ENCODE data around the gene MYO10.

Gene MYO10

GRCh38 chr5:16757146-16757545 lies 178.9 kb downstream of the MYO10 start:
- no peak for DNase-seq (ENCODE audit: low read depth, low spot score)
- Histone ChIP-seq H3K9me3 (ENCODE audit: insufficient read depth, low read length) (no peaks in the 10 kb centered on the region), H3K4me1 (ENCODE audit: insufficient read depth, insufficient read length) (no peaks in the 10 kb centered on the region), H3K27me3 (ENCODE audit: insufficient read depth, insufficient read length) (no peaks in the 10 kb centered on the region), H3K9ac (ENCODE audit: insufficient read length, low read depth) (no peak overlapping the region), H3K36me3 (ENCODE audit: insufficient read depth, insufficient read length, low read length) (peaks cover 36% of the 10 kb centered on the region), H3K4me3 (ENCODE audit: insufficient read length, low read depth) (no peak overlapping the region)
- no peak for TF ChIP-seq SUZ12 (IDR thresholded peaks at IDR 0.05; ENCODE audit: extremely low read depth, insufficient read depth, insufficient read length)
- no peak for TF ChIP-seq YY1 (IDR thresholded peaks at IDR 0.05; ENCODE audit: insufficient read depth, insufficient read length)
- no peak for TF ChIP-seq ZNF274 (IDR thresholded peaks at IDR 0.05; ENCODE audit: low read depth, low read length)

GRCh38 chr5:16756692-16757091 lies 179.4 kb downstream of the MYO10 start:
- no peak overlapping the region for H3K4me3 ChIP-seq (ENCODE audit: insufficient read length, low read depth)
- no peak for DNase-seq (ENCODE audit: low read depth, low spot score)
- no peak for TF ChIP-seq YY1 (IDR thresholded peaks at IDR 0.05; ENCODE audit: insufficient read depth, insufficient read length)
- TF ChIP-seq ZNF274 (IDR thresholded peaks at IDR 0.05; ENCODE audit: low read depth, low read length) = no peak
- TF ChIP-seq SUZ12 (IDR thresholded peaks at IDR 0.05; ENCODE audit: extremely low read depth, insufficient read depth, insufficient read length) = no peak
- no peaks in the 10 kb centered on the region for H3K27me3 ChIP-seq (ENCODE audit: insufficient read depth, insufficient read length)
- H3K36me3 ChIP-seq (ENCODE audit: insufficient read depth, insufficient read length, low read length) = peaks cover 33% of the 10 kb centered on the region
- no peak overlapping the region for H3K9ac ChIP-seq (ENCODE audit: insufficient read length, low read depth)
- no peaks in the 10 kb centered on the region for H3K9me3 ChIP-seq (ENCODE audit: insufficient read depth, low read length)
- no peaks in the 10 kb centered on the region for H3K4me1 ChIP-seq (ENCODE audit: insufficient read depth, insufficient read length)

GRCh38 chr5:16755641-16756040 lies 180.4 kb downstream of the MYO10 start:
- Histone ChIP-seq H3K9me3 (ENCODE audit: insufficient read depth, low read length) (no peaks in the 10 kb centered on the region), H3K9ac (ENCODE audit: insufficient read length, low read depth) (no peak overlapping the region), H3K36me3 (ENCODE audit: insufficient read depth, insufficient read length, low read length) (peaks cover 26% of the 10 kb centered on the region), H3K27me3 (ENCODE audit: insufficient read depth, insufficient read length) (no peaks in the 10 kb centered on the region), H3K4me1 (ENCODE audit: insufficient read depth, insufficient read length) (no peaks in the 10 kb centered on the region), H3K4me3 (ENCODE audit: insufficient read length, low read depth) (no peak overlapping the region)
- no peak for DNase-seq (ENCODE audit: low read depth, low spot score)
- TF ChIP-seq YY1 (IDR thresholded peaks at IDR 0.05; ENCODE audit: insufficient read depth, insufficient read length) (no peak), ZNF274 (IDR thresholded peaks at IDR 0.05; ENCODE audit: low read depth, low read length) (no peak), SUZ12 (IDR thresholded peaks at IDR 0.05; ENCODE audit: extremely low read depth, insufficient read depth, insufficient read length) (no peak)

- TF ChIP-seq YY1 (IDR thresholded peaks at IDR 0.05; ENCODE audit: insufficient read depth, insufficient read length) (no peak), SUZ12 (IDR thresholded peaks at IDR 0.05; ENCODE audit: extremely low read depth, insufficient read depth, insufficient read length) (no peak), ZNF274 (IDR thresholded peaks at IDR 0.05; ENCODE audit: low read depth, low read length) (no peak)
- H3K27me3 ChIP-seq (ENCODE audit: insufficient read depth, insufficient read length) = no peaks in the 10 kb centered on the region
- H3K4me3 ChIP-seq (ENCODE audit: insufficient read length, low read depth) = no peak overlapping the region
- H3K36me3 ChIP-seq (ENCODE audit: insufficient read depth, insufficient read length, low read length) = peaks cover 23% of the 10 kb centered on the region
- H3K9ac ChIP-seq (ENCODE audit: insufficient read length, low read depth) = no peak overlapping the region
- DNase-seq (ENCODE audit: low read depth, low spot score) = no peak
- no peaks in the 10 kb centered on the region for H3K9me3 ChIP-seq (ENCODE audit: insufficient read depth, low read length)
- peaks cover under 1% of the 10 kb centered on the region for H3K4me1 ChIP-seq (ENCODE audit: insufficient read depth, insufficient read length)
Observed at GRCh38 chr5:16754601-16755000, 181.5 kb downstream of the MYO10 start.

- H3K9ac ChIP-seq (ENCODE audit: insufficient read length, low read depth) = no peak overlapping the region
- H3K36me3 ChIP-seq (ENCODE audit: insufficient read depth, insufficient read length, low read length) = peaks cover 19% of the 10 kb centered on the region
- TF ChIP-seq YY1 (IDR thresholded peaks at IDR 0.05; ENCODE audit: insufficient read depth, insufficient read length) (no peak), ZNF274 (IDR thresholded peaks at IDR 0.05; ENCODE audit: low read depth, low read length) (no peak), SUZ12 (IDR thresholded peaks at IDR 0.05; ENCODE audit: extremely low read depth, insufficient read depth, insufficient read length) (no peak)
- no peak for DNase-seq (ENCODE audit: low read depth, low spot score)
- H3K27me3 ChIP-seq (ENCODE audit: insufficient read depth, insufficient read length) = no peaks in the 10 kb centered on the region
- peaks cover 2% of the 10 kb centered on the region for H3K4me1 ChIP-seq (ENCODE audit: insufficient read depth, insufficient read length)
- no peak overlapping the region for H3K4me3 ChIP-seq (ENCODE audit: insufficient read length, low read depth)
- no peaks in the 10 kb centered on the region for H3K9me3 ChIP-seq (ENCODE audit: insufficient read depth, low read length)
Observed at GRCh38 chr5:16754086-16754485, 182.0 kb downstream of the MYO10 start.

GRCh38 chr5:16750445-16750844 lies 185.6 kb downstream of the MYO10 start:
- DNase-seq (ENCODE audit: low read depth, low spot score) = no peak
- peaks cover 8% of the 10 kb centered on the region for H3K36me3 ChIP-seq (ENCODE audit: insufficient read depth, insufficient read length, low read length)

GRCh38 chr5:16749626-16750025 lies 186.5 kb downstream of the MYO10 start:
- Histone ChIP-seq H3K9me3 (ENCODE audit: insufficient read depth, low read length) (no peaks in the 10 kb centered on the region), H3K27me3 (ENCODE audit: insufficient read depth, insufficient read length) (no peaks in the 10 kb centered on the region), H3K4me1 (ENCODE audit: insufficient read depth, insufficient read length) (peaks cover 2% of the 10 kb centered on the region), H3K36me3 (ENCODE audit: insufficient read depth, insufficient read length, low read length) (peaks cover 5% of the 10 kb centered on the region), H3K4me3 (ENCODE audit: insufficient read length, low read depth) (no peak overlapping the region), H3K9ac (ENCODE audit: insufficient read length, low read depth) (no peak overlapping the region)
- no peak for TF ChIP-seq SUZ12 (IDR thresholded peaks at IDR 0.05; ENCODE audit: extremely low read depth, insufficient read depth, insufficient read length)
- no peak for TF ChIP-seq YY1 (IDR thresholded peaks at IDR 0.05; ENCODE audit: insufficient read depth, insufficient read length)
- no peak for DNase-seq (ENCODE audit: low read depth, low spot score)

More at GRCh38 chr5:16750445-16750844, 185.6 kb downstream of the MYO10 start:
- TF ChIP-seq SUZ12 (IDR thresholded peaks at IDR 0.05; ENCODE audit: extremely low read depth, insufficient read depth, insufficient read length) (no peak), YY1 (IDR thresholded peaks at IDR 0.05; ENCODE audit: insufficient read depth, insufficient read length) (no peak), ZNF274 (IDR thresholded peaks at IDR 0.05; ENCODE audit: low read depth, low read length) (no peak)
- H3K9me3 ChIP-seq (ENCODE audit: insufficient read depth, low read length) = no peaks in the 10 kb centered on the region
- H3K4me1 ChIP-seq (ENCODE audit: insufficient read depth, insufficient read length) = peaks cover 2% of the 10 kb centered on the region
- no peak overlapping the region for H3K9ac ChIP-seq (ENCODE audit: insufficient read length, low read depth)
- no peaks in the 10 kb centered on the region for H3K27me3 ChIP-seq (ENCODE audit: insufficient read depth, insufficient read length)
- no peak overlapping the region for H3K4me3 ChIP-seq (ENCODE audit: insufficient read length, low read depth)
